ENCODE results near the gene MITF.

DNA sequence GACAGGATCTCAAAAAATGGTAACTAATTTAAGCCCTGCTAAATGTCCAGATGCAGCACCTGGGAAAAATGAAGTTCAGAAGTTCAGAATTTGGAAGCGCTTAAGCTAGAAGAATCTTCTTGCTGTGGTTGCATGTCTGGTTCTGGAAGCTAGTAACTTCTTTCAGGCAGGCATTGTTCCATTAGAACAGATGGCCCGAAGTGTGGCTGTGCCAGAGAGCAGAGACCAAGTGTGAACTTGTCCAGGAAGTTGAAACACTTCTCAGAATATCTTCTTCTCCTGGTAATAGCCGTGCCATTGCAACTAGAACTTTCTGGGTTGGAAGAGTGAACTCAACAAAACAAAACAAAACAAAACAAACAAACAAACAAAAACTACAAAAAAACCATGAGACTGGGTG, 80.0 kb downstream of the MITF start:
- TF ChIP-seq CTCF (IDR thresholded peaks at IDR 0.05; ENCODE audit: low read depth, low read length, poor library complexity, severe bottlenecking) (no peak), EZH2phosphoT487 (IDR thresholded peaks at IDR 0.05; ENCODE audit: borderline replicate concordance, low read length) (no peak)
